CD4-positive, alpha-beta T cell treated with Interleukin-4 for 4 hours (primary cell): ENCODE results near the gene PPM1H.

Source experiments
- DNase-seq: peaks from one replicate; pipeline ENCODE4 v3.0.0-alpha.2; 2020

PPM1H gene

GRCh38 chr12:62726471-62726980 is 208.4 kb downstream of the PPM1H start:
- no peak for DNase-seq

- no peak for DNase-seq
These were observed 209.2 kb downstream of the PPM1H start for GRCh38 chr12:62725781-62726180.

GRCh38 chr12:62724947-62725451 is 210.0 kb downstream of the PPM1H start:
- DNase-seq = no peak

GRCh38 chr12:62724285-62724684 is 210.7 kb downstream of the PPM1H start:
- no peak for DNase-seq

GRCh38 chr12:62722971-62723680 is 211.8 kb downstream of the PPM1H start:
- no peak for DNase-seq

- no peak for DNase-seq
These were observed 214.2 kb downstream of the PPM1H start for GRCh38 chr12:62720661-62721330.

- DNase-seq = no peak
These were observed 214.9 kb downstream of the PPM1H start for GRCh38 chr12:62720025-62720424.

GRCh38 chr12:62718762-62719426 is 216.1 kb downstream of the PPM1H start:
- no peak for DNase-seq

GRCh38 chr12:62717643-62718042 is 217.3 kb downstream of the PPM1H start:
- no peak for DNase-seq

GRCh38 chr12:62716866-62717525 is 218.0 kb downstream of the PPM1H start:
- DNase-seq = no peak

- no peak for DNase-seq
These were observed 218.9 kb downstream of the PPM1H start for GRCh38 chr12:62716037-62716436.

GRCh38 chr12:62714774-62715721 is 219.9 kb downstream of the PPM1H start:
- no peak for DNase-seq

- DNase-seq = no peak
These were observed 220.7 kb downstream of the PPM1H start for GRCh38 chr12:62714181-62714773.

GRCh38 chr12:62713723-62714122 is 221.2 kb downstream of the PPM1H start:
- no peak for DNase-seq

- DNase-seq = no peak
These were observed 222.0 kb downstream of the PPM1H start for GRCh38 chr12:62712681-62713573.

- no peak for DNase-seq
These were observed 223.2 kb downstream of the PPM1H start for GRCh38 chr12:62711631-62712241.

- no peak for DNase-seq
These were observed 225.6 kb downstream of the PPM1H start for GRCh38 chr12:62709311-62709710.

- DNase-seq = no peak
These were observed 227.0 kb downstream of the PPM1H start for GRCh38 chr12:62707939-62708338.

GRCh38 chr12:62705846-62706245 is 229.1 kb downstream of the PPM1H start:
- DNase-seq = no peak

GRCh38 chr12:62703011-62703380 is 232.0 kb downstream of the PPM1H start:
- no peak for DNase-seq
